ENCODE data around the gene SCRT2.

The SCRT2 gene

DNA sequence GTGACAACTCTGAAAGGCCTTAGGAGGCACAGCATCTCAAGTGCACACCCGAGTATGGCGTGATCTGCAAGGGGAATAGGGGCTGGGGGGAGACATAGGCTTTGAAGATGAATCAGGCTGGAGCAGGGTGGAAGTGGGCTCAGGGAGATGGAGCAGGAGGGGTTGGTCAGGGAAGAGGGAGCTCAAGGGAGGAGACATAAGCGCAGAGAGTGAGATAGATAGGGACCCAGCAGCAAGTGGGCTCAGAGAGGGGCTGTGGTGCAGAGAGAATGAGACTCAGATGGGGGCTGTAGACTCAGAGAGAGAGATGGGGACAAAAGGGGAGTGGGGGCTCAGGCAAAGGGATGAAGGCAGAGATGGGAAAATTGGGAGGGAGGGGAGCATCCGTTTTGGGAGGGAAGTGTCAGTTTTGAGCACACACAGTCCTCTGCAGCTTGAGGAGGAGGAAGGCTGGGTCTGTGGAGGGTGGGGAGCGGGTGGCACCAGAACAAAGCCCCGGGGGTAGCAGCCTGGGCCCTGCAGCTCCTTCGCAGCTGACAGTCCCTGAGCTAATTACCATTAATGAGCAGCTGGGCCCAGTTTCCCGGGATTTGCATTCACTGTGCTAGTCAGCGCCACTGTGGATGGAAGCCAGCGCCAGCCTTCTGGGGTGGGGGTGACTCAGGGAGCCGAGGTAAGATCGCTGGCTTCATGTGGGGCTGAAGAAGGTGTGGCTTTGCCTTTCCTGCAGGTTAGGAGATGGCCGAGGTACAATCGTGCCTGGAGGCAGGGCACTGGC is 41.3 kb downstream of the SCRT2 start:
- DNase-seq (ENCODE audit: low read depth in 2 of 2), result no peak

DNA sequence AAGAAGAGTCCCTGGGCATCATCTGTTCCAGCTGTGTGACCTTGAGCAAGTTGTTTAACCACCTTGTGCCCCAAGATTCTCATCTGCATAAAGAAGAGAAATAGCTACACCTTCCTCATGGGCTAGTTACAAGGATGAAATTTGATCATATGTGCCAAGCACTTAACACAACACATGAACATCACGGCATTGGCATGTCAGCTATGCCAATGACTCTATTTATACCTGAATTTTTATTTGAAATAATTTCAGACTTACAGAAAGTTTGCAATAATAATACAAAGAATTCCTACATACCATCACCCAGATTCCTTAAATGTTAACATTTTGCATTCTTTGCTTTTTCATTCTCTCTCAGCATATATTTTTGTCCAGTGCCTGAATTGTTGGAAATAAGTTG is 44.5 kb downstream of the SCRT2 start:
- DNase-seq (ENCODE audit: low read depth in 2 of 2), result no peak

DNA sequence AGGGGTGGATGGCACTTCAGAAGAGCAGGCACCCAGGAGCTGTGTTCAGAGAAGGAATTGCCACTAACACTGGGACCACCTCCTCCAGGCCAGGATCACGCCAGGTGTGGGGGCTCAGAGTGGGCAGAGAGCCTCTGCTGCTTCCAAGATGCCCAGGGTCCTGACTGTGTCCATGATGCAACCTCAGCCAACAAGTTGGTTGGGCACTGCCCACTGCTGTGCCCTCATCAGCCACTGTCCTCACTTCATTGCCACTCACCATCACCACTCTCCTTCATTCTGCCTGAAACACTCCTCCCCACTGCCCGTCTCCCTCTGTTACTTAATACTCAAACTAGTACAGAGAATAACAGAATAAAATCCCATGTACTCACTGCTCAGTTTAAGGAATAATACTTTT is 49.0 kb downstream of the SCRT2 start:
- DNase-seq (ENCODE audit: low read depth in 2 of 2), result no peak

DNA sequence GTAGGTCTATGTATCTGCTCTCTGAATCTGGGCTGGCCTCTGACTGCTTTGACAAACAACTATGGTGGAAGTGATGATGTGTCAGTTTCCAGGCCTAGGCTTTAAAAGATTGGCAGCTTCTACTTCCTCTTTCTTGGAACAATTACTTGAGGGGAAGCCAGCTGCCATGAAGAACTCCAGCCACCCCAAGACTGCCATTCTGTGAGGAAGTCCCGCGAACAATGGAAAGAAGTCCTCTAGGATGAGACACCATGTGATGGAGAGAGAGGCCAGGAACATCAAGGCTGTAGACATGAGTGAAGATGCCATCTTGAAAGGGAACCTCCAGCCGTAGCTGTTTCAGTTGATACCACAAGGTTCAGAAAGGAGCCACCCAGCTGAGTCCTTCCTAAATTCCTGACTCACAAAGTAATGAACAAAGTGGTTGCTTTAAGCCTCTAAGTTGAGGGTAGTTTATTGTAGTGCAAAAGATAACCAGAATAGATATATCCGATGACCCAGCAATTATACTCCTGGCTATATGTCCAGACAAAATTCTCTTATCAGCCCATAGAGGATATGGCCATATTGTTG is 50.2 kb downstream of the SCRT2 start:
- DNase-seq (ENCODE audit: low read depth in 2 of 2), result no peak

DNA sequence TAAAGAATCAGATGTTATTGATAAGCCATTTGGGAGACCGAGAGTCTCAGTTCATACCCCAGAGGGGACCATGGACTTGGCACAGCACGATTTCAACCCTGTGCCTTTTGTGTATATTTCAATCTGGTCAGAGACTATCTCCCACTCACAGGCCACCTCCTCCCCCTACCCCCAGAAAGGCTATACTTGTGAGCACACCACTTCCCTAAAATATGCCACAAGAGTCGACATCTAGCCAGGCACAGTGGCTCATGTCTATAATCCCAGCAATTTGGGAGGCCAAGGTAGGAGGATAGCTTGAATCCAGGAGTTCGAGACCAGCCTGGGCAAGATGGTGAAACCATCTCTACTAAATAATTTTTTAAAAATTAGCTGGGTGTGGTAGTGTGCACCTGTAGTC is 51.9 kb downstream of the SCRT2 start:
- DNase-seq (ENCODE audit: low read depth in 2 of 2), result no peak

DNA sequence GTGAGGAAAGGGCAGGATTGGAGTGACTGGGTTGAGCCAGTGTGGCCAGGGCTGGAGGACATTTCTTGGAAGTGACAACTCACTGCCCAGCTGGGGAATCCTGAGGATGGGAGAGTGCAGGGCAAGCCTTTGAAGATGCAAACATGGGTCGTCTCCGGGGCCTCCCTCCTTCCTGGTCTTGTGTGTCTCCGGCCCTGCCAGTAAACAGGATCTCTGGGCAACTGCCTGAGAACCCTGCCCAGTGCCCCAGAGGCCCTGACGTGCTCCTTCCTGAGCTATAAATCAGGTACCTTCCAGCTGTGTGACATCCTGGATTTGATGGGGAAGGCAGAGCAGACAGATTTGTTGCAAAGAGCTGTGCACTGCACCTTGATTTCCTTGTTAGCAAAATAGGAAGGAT is 52.6 kb downstream of the SCRT2 start:
- no peak for DNase-seq (ENCODE audit: low read depth in 2 of 2)

DNA sequence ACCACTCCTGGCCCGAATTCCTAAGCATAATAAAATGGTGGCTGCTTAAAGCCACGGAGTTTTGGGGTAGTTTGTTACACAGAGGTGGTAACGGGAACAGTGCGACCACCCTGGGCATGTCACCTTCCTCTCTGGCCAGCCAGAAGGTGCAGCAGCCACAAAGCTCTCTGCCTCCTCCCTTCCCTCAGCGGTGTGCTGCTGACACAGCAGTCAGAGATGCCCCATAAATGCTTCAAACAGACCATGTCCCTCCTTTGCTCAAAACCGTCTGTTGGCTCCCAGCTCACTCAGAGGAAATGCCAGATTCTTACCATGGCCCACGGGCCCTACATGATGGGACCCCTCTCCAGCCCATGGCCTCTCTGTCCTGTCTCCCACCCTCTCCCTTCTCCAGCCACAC is 53.4 kb downstream of the SCRT2 start:
- no peak for DNase-seq (ENCODE audit: low read depth in 2 of 2)

DNA sequence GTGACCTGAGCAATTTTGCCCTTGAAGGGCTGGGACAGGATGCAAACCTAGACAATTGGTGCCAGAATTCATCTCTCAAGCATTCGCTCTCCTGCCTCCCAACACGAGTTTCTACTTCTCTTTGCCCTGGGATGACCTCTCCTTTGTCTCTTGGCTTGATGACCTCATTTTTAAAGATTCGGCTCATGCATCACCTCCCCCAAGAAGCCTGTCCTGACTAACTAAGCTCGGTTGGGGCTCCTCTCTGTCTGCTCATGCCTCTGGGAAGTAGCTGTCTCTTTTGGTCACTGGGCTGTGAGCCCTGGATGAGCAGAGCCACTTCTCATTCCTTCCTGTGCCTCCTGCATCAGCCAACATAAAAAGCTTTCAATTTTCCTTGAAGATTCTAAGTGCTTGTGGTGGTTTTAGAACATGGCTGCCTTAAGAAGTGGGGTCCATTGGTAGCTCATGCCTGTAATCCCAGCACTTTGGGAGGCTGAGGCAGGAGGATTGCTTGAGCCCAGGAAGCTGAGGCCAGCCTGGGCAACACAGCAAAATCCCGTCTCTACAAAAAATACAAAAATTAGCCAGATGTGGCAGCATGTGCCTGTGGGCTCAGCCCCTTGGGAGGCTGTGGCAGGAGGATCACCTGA is 54.4 kb downstream of the SCRT2 start:
- no peak for DNase-seq (ENCODE audit: low read depth in 2 of 2)

DNA sequence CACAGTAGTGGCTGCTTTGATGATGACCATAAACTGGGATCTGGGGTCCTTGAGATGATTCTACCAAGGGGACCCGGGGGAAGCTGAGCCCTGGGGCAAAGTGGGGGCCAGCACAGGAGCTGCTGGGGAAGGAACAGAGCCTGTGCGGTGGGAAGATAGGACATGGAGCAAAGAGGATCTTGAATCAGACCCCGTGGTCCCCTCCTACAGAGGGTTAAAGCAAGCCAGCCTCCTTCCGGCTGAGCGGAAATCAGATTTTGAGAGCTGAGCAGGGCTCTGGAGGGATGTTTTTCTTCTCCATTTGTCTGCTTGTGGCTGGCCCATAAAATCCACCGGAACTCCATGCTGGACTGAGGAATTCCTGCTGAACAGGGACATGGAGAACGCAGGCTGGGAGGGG is 55.4 kb downstream of the SCRT2 start:
- DNase-seq (ENCODE audit: low read depth in 2 of 2), result no peak

DNA sequence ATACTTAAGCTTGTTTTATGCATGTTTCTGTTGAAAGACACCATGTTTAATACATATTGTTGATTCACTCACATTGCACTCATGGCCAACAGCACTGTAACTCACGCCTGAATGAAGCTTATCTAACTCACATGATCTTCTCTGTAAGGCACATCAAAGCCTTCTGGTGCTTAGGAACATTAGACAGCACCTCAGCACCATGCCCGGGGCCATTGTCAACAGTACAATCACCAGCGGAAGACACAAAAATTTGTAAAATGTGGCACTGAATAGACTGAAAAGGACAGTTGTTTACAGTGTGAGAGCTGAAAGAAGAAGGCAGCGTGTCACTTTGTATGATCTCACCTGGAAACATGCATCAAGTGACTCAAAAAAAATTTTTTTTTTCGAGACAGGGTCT is 56.6 kb downstream of the SCRT2 start:
- DNase-seq (ENCODE audit: low read depth in 2 of 2), result no peak

DNA sequence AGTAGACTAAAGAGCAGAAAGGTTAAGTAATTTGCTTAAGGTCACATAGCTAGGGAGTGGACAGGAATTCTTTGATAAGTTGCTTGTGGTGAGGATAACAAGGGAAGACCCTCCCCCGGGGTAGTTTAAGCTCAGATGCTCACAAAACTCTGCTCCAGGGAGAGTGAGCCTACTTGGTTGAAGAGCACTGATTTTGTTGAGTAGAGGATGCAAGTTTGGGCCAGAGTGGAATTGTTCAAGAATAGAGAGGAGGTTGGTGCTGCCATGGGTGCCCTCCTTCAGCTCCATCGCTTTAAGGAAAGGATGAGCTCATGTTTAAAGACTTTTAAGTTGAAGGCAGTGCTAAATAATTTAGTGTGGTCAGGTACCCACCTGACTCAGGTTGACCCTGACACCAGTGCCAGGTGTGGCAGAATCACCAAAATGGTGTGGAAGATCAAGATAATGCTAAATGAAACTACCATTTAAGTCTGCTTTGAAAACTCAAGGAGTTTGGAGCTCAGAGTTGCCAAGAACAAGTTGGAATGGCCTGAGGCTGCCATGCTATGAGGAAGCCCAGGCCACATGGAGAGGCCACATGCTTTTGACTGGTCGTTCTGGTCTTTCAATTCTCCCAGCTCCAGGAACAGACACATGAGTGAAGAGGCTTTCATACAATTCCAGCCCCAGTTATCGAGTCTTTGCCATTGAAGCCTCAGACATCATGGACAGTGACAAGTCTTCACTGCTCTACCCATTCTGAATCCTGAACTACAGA is 57.5 kb downstream of the SCRT2 start:
- no peak for DNase-seq (ENCODE audit: low read depth in 2 of 2)

DNA sequence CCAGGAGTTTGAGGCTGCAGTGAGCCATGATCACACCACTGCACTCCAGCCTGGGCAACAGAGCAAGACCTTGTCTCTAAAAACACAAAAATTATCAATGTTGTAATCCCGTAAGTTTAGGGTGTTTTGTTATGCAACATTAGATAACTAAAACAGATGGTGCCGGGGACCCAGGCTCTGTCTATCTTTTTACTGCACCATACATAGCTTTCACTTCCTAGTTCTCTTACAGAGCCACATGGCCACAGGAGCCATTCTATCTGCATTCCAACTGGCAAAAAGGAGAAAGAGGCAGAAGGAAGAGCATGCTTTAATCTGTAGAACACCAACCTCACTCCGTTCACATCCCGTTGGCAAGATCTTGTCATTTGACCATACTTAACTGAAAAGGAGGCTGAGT is 60.1 kb downstream of the SCRT2 start:
- DNase-seq (ENCODE audit: low read depth in 2 of 2), result no peak

DNA sequence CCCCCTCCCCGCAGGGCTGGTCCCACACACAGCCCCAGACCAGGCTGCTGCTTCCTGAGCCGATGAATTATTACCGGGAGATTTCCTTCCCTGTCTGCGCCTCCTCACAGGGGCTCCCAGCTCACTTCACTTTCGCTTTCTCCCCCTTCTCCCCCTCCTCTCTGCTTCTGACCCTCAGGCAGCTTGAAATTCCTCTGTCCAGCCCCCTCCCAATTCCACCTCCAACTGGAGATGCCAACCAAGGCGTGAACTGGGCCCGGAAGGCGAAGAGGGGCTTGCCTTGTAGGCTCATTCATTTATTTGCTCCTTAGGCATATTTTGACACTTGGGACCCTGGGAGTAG is 63.8 kb downstream of the SCRT2 start:
- DNase-seq (ENCODE audit: low read depth in 2 of 2), result no peak
